ENCODE measurements around the gene SLC25A33. TPM values are rescaled to one million over a fixed set of nuclear protein-coding genes. Genes with fewer than 3 reads are reported as not detected.

The SLC25A33 gene
- total and polyA plus RNA-seq, 2 donors from 2014 or later = 3.8 to 11.3 TPM

- peak overlapping the region in 2 of 3 donors; percentile 48 for H3K9ac ChIP-seq (ENCODE audit: low read length in 3 of 3)
- FAIRE-seq = no peak
- peak overlapping the region in 1 of 3 donors; percentile 26 for H3K4me3 ChIP-seq (ENCODE audit: low read length in 3 of 3)
- H3K9me3 ChIP-seq (ENCODE audit: control insufficient read depth in 2 of 3, insufficient read depth in 1 of 3, low read length in 3 of 3) = no peaks in the 10 kb centered on the region
- no peaks in the 10 kb centered on the region for H3K27me3 ChIP-seq (ENCODE audit: control insufficient read depth, insufficient read depth, low read length)
- intact Hi-C loops (cut with DNase I) = no loop called here
- no peak for TF ChIP-seq CTCF (IDR thresholded peaks at IDR 0.05; ENCODE audit: borderline replicate concordance, extremely low read depth, insufficient read depth)
- peaks cover 0 to 14% (median 6%) of the 10 kb centered on the region in 3 donors for H3K4me1 ChIP-seq (ENCODE audit: control insufficient read depth in 2 of 3, insufficient read depth in 2 of 3, low read depth in 1 of 3, low read length in 3 of 3)
- peak in 2 of 5 donors; percentile 68 to 79 for DNase-seq
- H3K36me3 ChIP-seq (ENCODE audit: control insufficient read depth in 2 of 3, insufficient read depth in 3 of 3, low read length in 3 of 3) = no peaks in the 10 kb centered on the region
- peak overlapping the region; percentile 85 to 96 for H3K27ac ChIP-seq (ENCODE audit: low read depth in 2 of 2, low read length in 2 of 2)
Measured at GRCh38 chr1:9538669-9539164, 548 bp upstream of the SLC25A33 start.

GRCh38 chr1:9539829-9540550 is 725 bp downstream of the SLC25A33 start:
- Histone ChIP-seq H3K9me3 (ENCODE audit: control insufficient read depth in 2 of 3, insufficient read depth in 1 of 3, low read length in 3 of 3) (no peaks in the 10 kb centered on the region), H3K4me3 (ENCODE audit: low read length in 3 of 3) (peak overlapping the region; percentile 68 to 90 (median 76)), H3K27ac (ENCODE audit: low read depth in 2 of 2, low read length in 2 of 2) (peak overlapping the region; percentile 83 to 89), H3K4me1 (ENCODE audit: control insufficient read depth in 2 of 3, insufficient read depth in 2 of 3, low read depth in 1 of 3, low read length in 3 of 3) (peaks cover 0 to 18% (median 6%) of the 10 kb centered on the region in 3 donors), H3K27me3 (ENCODE audit: control insufficient read depth, insufficient read depth, low read length) (no peaks in the 10 kb centered on the region), H3K36me3 (ENCODE audit: control insufficient read depth in 2 of 3, insufficient read depth in 3 of 3, low read length in 3 of 3) (no peaks in the 10 kb centered on the region), H3K9ac (ENCODE audit: low read length in 3 of 3) (peak overlapping the region; percentile 45 to 91 (median 66))
- DNase-seq (peak; percentile 62 to 85 (median 77)), FAIRE-seq (no peak)
- intact Hi-C loops (cut with DNase I) = no loop called here
- no peak for TF ChIP-seq CTCF (IDR thresholded peaks at IDR 0.05; ENCODE audit: borderline replicate concordance, extremely low read depth, insufficient read depth)

- H3K36me3 ChIP-seq (ENCODE audit: control insufficient read depth in 2 of 3, insufficient read depth in 3 of 3, low read length in 3 of 3) = no peaks in the 10 kb centered on the region
- no peaks in the 10 kb centered on the region for H3K27me3 ChIP-seq (ENCODE audit: control insufficient read depth, insufficient read depth, low read length)
- H3K4me1 ChIP-seq (ENCODE audit: control insufficient read depth in 2 of 3, insufficient read depth in 2 of 3, low read depth in 1 of 3, low read length in 3 of 3) = peaks cover 0 to 18% (median 6%) of the 10 kb centered on the region in 3 donors
- peak overlapping the region; percentile 2 to 4 for H3K27ac ChIP-seq (ENCODE audit: low read depth in 2 of 2, low read length in 2 of 2)
- DNase-seq (peak in 2 of 5 donors; percentile 69 to 92), FAIRE-seq (no peak)
- no peak for TF ChIP-seq CTCF (IDR thresholded peaks at IDR 0.05; ENCODE audit: borderline replicate concordance, extremely low read depth, insufficient read depth)
- H3K9ac ChIP-seq (ENCODE audit: low read length in 3 of 3) = peak overlapping the region in 1 of 3 donors; percentile 22
- peak overlapping the region in 1 of 3 donors; percentile 39 for H3K4me3 ChIP-seq (ENCODE audit: low read length in 3 of 3)
- intact Hi-C loops (cut with DNase I) = no loop called here
- H3K9me3 ChIP-seq (ENCODE audit: control insufficient read depth in 2 of 3, insufficient read depth in 1 of 3, low read length in 3 of 3) = no peaks in the 10 kb centered on the region
Measured at GRCh38 chr1:9542430-9542829, 3.2 kb downstream of the SLC25A33 start.

All from kidney (tissue), 14 donors.